ENCODE measurements around the gene ORM1. TPM values are rescaled to one million over a fixed set of nuclear protein-coding genes. Genes with fewer than 3 reads are reported as not detected.

Gene ORM1
- total and polyA plus RNA-seq, 2 of the 8 experiments (the other 6 are each of a cell fraction or from before 2014, with no cell fraction given), result 0.32 TPM; not detected in 1

- H3K36me3 ChIP-seq (ENCODE audit: control insufficient read depth in 2 of 4, insufficient read depth in 4 of 4, low read length in 3 of 4), result peaks cover 16 to 65% (median 54%) of the 10 kb centered on the region in 4 experiments
- DNase-seq (ENCODE audit: low read depth in 1 of 2, low spot score in 2 of 2) (no peak), FAIRE-seq (no peak)
- no peak overlapping the region for H2BK12ac ChIP-seq (ENCODE audit: low read depth, low read length)
- ChIA-PET POLR2A (ENCODE audit: partially characterized antibody) (interaction anchor here (1.1 to 1.3 kb wide), 2 partner anchors 12 to 23 kb away, joined by 3 read pairs; no protein-coding TSS in a partner anchor), CTCF (ENCODE audit: partially characterized antibody) (interaction anchor here (0.7 to 1.2 kb wide), 3 partner anchors 20 to 267 kb away, joined by 3 to 4 read pairs (median 3); no protein-coding TSS in a partner anchor)
- peaks cover 0 to 5% of the 10 kb centered on the region in 2 experiments for H4K20me1 ChIP-seq (replicated peaks in 1 of 2; ENCODE audit: control insufficient read depth in 1 of 2, insufficient read depth in 2 of 2, low read length in 2 of 2)
- H4K91ac ChIP-seq (replicated peaks; ENCODE audit: insufficient read length, low read length), result no peak overlapping the region
- no peak overlapping the region for H3K23ac ChIP-seq (ENCODE audit: insufficient read length)
- H3K27me3 ChIP-seq (replicated peaks in 1 of 4; ENCODE audit: control insufficient read depth in 3 of 4, extremely low read depth in 1 of 4, insufficient read depth in 3 of 4, low read length in 3 of 4), result no peaks in the 10 kb centered on the region
- no peak overlapping the region for H3K4me2 ChIP-seq (ENCODE audit: insufficient read depth in 1 of 2, low read depth in 2 of 2, low read length in 2 of 2)
- no peak overlapping the region for H3K4me3 ChIP-seq (ENCODE audit: extremely low read depth in 1 of 4, insufficient read depth in 2 of 4, low read depth in 3 of 4, low read length in 4 of 4)
- H3K27ac ChIP-seq (ENCODE audit: low read depth, low read length), result no peak overlapping the region
- no peak overlapping the region for H3K4ac ChIP-seq (replicated peaks; ENCODE audit: insufficient read length, low read depth, low read length)
- H3K9me3 ChIP-seq (ENCODE audit: insufficient read depth in 2 of 2, low read depth in 1 of 2, low read length in 1 of 2), result no peaks in the 10 kb centered on the region
- no peaks in the 10 kb centered on the region for H3K23me2 ChIP-seq (ENCODE audit: low read depth, low read length)
- H2AFZ ChIP-seq (ENCODE audit: low read length), result no peak overlapping the region
- H3K18ac ChIP-seq (ENCODE audit: extremely low read depth, low read length), result no peak overlapping the region
- H3K79me1 ChIP-seq (ENCODE audit: low read depth, low read length), result no peaks in the 10 kb centered on the region
- H2BK120ac ChIP-seq (replicated peaks; ENCODE audit: low read depth, low read length), result no peak overlapping the region
- H2BK5ac ChIP-seq (ENCODE audit: low read depth, low read length), result no peak overlapping the region
- H2AK5ac ChIP-seq (ENCODE audit: low read depth, low read length), result no peak overlapping the region
- H3K14ac ChIP-seq (ENCODE audit: insufficient read length), result no peak overlapping the region
- no peaks in the 10 kb centered on the region for H3K4me1 ChIP-seq (replicated peaks in 1 of 4; ENCODE audit: control insufficient read depth in 3 of 4, insufficient read depth in 4 of 4, low read length in 3 of 4)
- TF ChIP-seq SIX5 (IDR thresholded peaks at IDR 0.05; ENCODE audit: low read depth, low read length) (no peak), EZH2 (IDR thresholded peaks at IDR 0.05; ENCODE audit: low read depth, low read length, severe bottlenecking) (no peak), MAFK (IDR thresholded peaks at IDR 0.05; ENCODE audit: low read depth, low read length) (no peak), JUND (IDR thresholded peaks at IDR 0.05; ENCODE audit: low read length) (no peak), GTF2F1 (IDR thresholded peaks at IDR 0.05; ENCODE audit: borderline replicate concordance, low read depth, low read length) (no peak), GABPA (IDR thresholded peaks at IDR 0.05; ENCODE audit: borderline replicate concordance, insufficient read depth, low read length) (no peak), CBX5 (IDR thresholded peaks at IDR 0.05; ENCODE audit: low read depth, low read length) (no peak), TAF7 (optimal IDR thresholded peaks at IDR 0.05; ENCODE audit: borderline replicate concordance, low read depth, low read length) (no peak), BRCA1 (IDR thresholded peaks at IDR 0.05; ENCODE audit: low read depth, low read length) (no peak), ATF2 (IDR thresholded peaks at IDR 0.05; ENCODE audit: low read length) (no peak), E2F6 (IDR thresholded peaks at IDR 0.05) (no peak)
- no peak overlapping the region for H3K9ac ChIP-seq (replicated peaks in 1 of 4; ENCODE audit: extremely low read depth in 1 of 4, low read depth in 3 of 4, low read length in 3 of 4)
- no peak overlapping the region for H2BK20ac ChIP-seq (ENCODE audit: low read length)
- H3K79me2 ChIP-seq (ENCODE audit: control insufficient read depth in 1 of 2, insufficient read depth in 2 of 2, low read length in 2 of 2), result no peaks in the 10 kb centered on the region
- 90% methylated on average over 7 of the region's 7 CpGs; no CpG with 5 or more reads in 1 of the 2 experiments for WGBS, 2 experiments (ENCODE audit: extremely low coverage in 1 of 2, insufficient coverage in 1 of 2, insufficient read length in 1 of 2, insufficient replicate concordance in 2 of 2, low coverage in 1 of 2, low lambda C conversion rate in 2 of 2, missing lambda C conversion rate in 1 of 2)
- no peak overlapping the region for H2BK15ac ChIP-seq (ENCODE audit: low read length)
- H4K5ac ChIP-seq (ENCODE audit: insufficient read length, low read depth, low read length), result no peak overlapping the region
- no peak overlapping the region for H4K8ac ChIP-seq (ENCODE audit: extremely low read depth, insufficient read depth, low read length)
- H3K56ac ChIP-seq (replicated peaks; ENCODE audit: insufficient read length, low read depth, low read length), result no peak overlapping the region
Measured at GRCh38 chr9:114359801-114360200, 36.9 kb downstream of the ORM1 start.

Measured in H1 (cell line).